Peyer's patch (tissue), 4 donors: ENCODE measurements around the gene ASCC1.

ENCODE experiments used
- CTCF ChIP-seq, 6 experiments: fragments of 450-650 bp in 4 of 6; fragments of 200-600 bp in 2 of 6; sonication (generic) in 1 of 6; IDR thresholded peaks; one replicate each; pipeline ENCODE4 v1.5.1; 2017 to 2019; ENCODE audit warnings: antibody characterized with exemption in 6 of 6, mild to moderate bottlenecking in 3 of 6, moderate library complexity in 1 of 6
- POLR2A ChIP-seq, 2 donors: fragments of 450-650 bp; IDR thresholded peaks; one replicate each; pipeline ENCODE4 v1.5.1; 2017; ENCODE audit warnings: antibody characterized with exemption in 2 of 2, mild to moderate bottlenecking in 2 of 2, moderate library complexity in 2 of 2

- TF ChIP-seq POLR2A (IDR thresholded peaks at IDR 0.05) (no peak), CTCF (IDR thresholded peaks at IDR 0.05) (no peak)
Measured at GRCh38 chr10:72152286-72152685, 63.8 kb downstream of the ASCC1 start.
